PFSK-1 (cell line): ENCODE data around the gene ARID4B.

Source experiments
- FOXP2 ChIP-seq: optimal IDR thresholded peaks from 2 replicates; pipeline ENCODE3; 2011; ENCODE audit warnings: borderline replicate concordance, control low read depth, inconsistent platforms; ENCODE audit not compliant: insufficient read depth; ENCODE audit errors: extremely low read length, extremely low read depth
- POLR2AphosphoS5 ChIP-seq: IDR thresholded peaks from 2 replicates; pipeline ENCODE4 v1.6.1; 2012; ENCODE audit warnings: low read depth, mild to moderate bottlenecking, control low read depth, low read length, moderate library complexity
- SIN3A ChIP-seq: IDR thresholded peaks from 2 replicates; pipeline ENCODE4 v1.6.1; 2012; ENCODE audit warnings: mild to moderate bottlenecking, low read length, moderate library complexity, borderline replicate concordance; ENCODE audit not compliant: insufficient read depth
- TAF1 ChIP-seq: IDR thresholded peaks from 2 replicates; pipeline ENCODE4 v1.6.1; 2012; ENCODE audit warnings: low read length, control low read depth, borderline replicate concordance; ENCODE audit not compliant: insufficient read depth
- TF ChIP-seq, protein P1 (sequence below), 2 experiments: IDR thresholded peaks; 2 replicates each; pipeline versions ENCODE4 v1.6.1 to v1.8.0; 2011 to 2012; ENCODE audit warnings: low read depth in 2 of 2, low read length in 2 of 2, control low read depth in 1 of 2, inconsistent platforms in 1 of 2, mild to moderate bottlenecking in 1 of 2, moderate library complexity in 1 of 2; ENCODE audit not compliant: insufficient read depth in 1 of 2

ARID4B gene

DNA sequence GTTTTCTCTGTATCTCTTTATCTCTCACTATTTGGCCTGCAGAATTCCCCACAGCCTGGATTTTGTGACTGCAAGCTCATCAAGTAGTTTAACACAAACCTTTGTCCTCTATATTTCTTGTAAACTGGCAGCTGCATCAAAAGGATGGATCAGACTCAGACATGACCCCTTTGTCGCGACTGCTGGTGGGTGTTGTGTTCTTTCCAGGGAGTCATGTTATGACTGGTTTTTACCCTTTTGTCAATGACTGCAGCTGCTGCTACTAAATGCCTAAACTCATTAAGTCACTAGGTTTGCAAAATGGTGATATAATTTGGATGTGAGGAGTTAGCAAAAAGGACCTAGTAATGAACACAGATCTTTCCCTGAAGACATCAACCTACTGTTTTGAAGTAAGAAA, 189.2 kb downstream of the ARID4B start:
- no peak for TF ChIP-seq TAF1
- no peak for TF ChIP-seq POLR2AphosphoS5
- no peak for TF ChIP-seq SIN3A
- TF ChIP-seq FOXP2 = no peak
- TF ChIP-seq, protein P1, sequence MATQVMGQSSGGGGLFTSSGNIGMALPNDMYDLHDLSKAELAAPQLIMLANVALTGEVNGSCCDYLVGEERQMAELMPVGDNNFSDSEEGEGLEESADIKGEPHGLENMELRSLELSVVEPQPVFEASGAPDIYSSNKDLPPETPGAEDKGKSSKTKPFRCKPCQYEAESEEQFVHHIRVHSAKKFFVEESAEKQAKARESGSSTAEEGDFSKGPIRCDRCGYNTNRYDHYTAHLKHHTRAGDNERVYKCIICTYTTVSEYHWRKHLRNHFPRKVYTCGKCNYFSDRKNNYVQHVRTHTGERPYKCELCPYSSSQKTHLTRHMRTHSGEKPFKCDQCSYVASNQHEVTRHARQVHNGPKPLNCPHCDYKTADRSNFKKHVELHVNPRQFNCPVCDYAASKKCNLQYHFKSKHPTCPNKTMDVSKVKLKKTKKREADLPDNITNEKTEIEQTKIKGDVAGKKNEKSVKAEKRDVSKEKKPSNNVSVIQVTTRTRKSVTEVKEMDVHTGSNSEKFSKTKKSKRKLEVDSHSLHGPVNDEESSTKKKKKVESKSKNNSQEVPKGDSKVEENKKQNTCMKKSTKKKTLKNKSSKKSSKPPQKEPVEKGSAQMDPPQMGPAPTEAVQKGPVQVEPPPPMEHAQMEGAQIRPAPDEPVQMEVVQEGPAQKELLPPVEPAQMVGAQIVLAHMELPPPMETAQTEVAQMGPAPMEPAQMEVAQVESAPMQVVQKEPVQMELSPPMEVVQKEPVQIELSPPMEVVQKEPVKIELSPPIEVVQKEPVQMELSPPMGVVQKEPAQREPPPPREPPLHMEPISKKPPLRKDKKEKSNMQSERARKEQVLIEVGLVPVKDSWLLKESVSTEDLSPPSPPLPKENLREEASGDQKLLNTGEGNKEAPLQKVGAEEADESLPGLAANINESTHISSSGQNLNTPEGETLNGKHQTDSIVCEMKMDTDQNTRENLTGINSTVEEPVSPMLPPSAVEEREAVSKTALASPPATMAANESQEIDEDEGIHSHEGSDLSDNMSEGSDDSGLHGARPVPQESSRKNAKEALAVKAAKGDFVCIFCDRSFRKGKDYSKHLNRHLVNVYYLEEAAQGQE (IDR thresholded peaks at IDR 0.05; ENCODE audit: insufficient read depth in 1 of 2, low read depth in 2 of 2, low read length in 2 of 2) = no peak

DNA sequence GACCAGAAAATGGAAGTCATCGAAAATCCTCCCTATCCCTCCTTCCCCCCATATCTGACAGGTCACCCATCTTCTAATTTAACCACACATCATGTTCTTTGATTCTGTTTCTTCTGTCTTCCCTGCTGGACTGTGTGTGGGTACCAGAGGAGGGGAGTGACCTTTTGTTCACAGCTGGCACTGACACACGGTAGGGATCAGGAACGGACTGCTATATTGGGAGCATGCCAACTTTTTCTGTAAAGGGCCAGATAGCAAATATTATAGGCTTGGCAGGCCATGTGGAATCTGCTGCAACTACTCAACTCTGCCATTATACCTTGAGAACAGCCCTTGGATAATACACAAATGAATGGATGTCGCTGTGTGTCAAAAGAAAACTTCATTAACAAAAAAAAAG, 191.9 kb downstream of the ARID4B start:
- TF ChIP-seq TAF1 (no peak), SIN3A (no peak), POLR2AphosphoS5 (no peak), FOXP2 (no peak)
- TF ChIP-seq, protein P1 (IDR thresholded peaks at IDR 0.05; ENCODE audit: insufficient read depth in 1 of 2, low read depth in 2 of 2, low read length in 2 of 2) = no peak

DNA sequence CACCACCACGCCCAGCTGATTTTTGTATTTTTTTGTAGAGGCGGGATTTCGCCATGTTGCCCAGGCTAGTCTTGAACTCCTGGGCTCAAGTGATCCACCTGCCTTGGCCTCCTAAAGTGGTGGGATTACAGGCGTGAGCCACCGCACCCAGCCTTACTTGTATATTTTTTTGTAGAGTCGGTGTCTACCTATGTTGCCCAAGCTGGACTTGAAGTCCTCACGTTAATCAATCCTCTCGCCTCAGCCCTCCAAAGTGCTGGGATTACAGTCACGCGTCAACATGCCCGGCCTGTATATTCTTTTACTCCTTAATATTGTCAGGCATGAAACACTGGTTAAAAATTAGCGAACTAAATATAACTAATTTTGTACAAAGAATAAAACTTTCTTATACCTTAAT, 193.8 kb downstream of the ARID4B start:
- TF ChIP-seq POLR2AphosphoS5 (no peak), FOXP2 (no peak), SIN3A (no peak), TAF1 (no peak)
- TF ChIP-seq, protein P1 (IDR thresholded peaks at IDR 0.05; ENCODE audit: insufficient read depth in 1 of 2, low read depth in 2 of 2, low read length in 2 of 2) = no peak

DNA sequence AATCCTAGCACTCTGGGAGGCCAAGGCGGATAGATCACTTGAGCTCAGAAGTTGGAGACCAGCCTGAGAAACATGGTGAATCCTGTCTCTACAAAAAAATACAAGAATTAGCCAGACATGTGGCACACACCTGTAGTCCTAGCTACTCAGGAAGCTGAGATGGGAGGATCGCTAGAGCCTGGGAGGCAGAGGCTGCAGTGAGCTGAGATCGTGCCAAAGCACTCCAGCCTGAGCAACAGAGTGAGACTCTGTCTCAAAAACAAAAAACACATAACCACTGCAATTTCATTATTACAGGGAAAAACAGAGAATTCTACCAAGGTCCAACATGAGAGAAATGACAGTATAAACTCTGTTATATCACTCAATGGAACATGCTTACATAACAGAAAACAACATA, 194.9 kb downstream of the ARID4B start:
- TF ChIP-seq, protein P1 (IDR thresholded peaks at IDR 0.05; ENCODE audit: insufficient read depth in 1 of 2, low read depth in 2 of 2, low read length in 2 of 2) = no peak
- no peak for TF ChIP-seq FOXP2
- no peak for TF ChIP-seq TAF1
- no peak for TF ChIP-seq SIN3A
- no peak for TF ChIP-seq POLR2AphosphoS5

DNA sequence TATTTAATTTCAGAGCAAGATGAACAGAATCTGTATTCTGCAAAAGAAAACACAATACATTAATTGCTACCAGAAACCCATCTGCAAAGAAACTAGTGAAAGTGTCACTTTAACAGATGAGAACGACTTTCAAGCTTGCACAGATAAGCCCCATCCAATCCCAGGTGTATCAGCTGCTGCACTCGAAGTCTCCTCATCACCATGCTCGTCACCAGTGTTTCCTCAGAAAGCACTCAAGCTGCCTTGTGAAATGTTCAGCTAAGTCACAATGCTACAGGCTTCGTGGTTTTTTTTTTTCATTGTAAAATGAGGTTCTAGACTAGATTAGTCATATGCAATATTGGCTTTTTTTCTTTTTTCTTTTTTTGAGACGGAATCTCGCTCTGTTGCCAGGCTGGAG, 196.0 kb downstream of the ARID4B start:
- TF ChIP-seq TAF1 (no peak), FOXP2 (no peak), POLR2AphosphoS5 (no peak), SIN3A (no peak)
- TF ChIP-seq, protein P1 (IDR thresholded peaks at IDR 0.05; ENCODE audit: insufficient read depth in 1 of 2, low read depth in 2 of 2, low read length in 2 of 2) = no peak
